Smooth muscle cell (in vitro differentiated cells): ENCODE data around the gene SEC23A. TPM values are rescaled to one million over a fixed set of nuclear protein-coding genes. Genes with fewer than 3 reads are reported as not detected.

ENCODE experiments used
- DNase-seq: peaks from one replicate; lab custom pipeline; 2025; ENCODE audit not compliant: unreplicated experiment; lab: John Stamatoyannopoulos, UW
- H2AFZ ChIP-seq: fragments of 200-600 bp; sonication (generic); 2 replicates; pipeline ENCODE4 v1.6.0; 2016; ENCODE audit warnings: antibody characterized with exemption, low read depth, mild to moderate bottlenecking
- H3F3A ChIP-seq: fragments of 200-600 bp; sonication (generic); 2 replicates; pipeline ENCODE4 v1.6.0; 2017; ENCODE audit warnings: antibody characterized with exemption, low read depth
- H3K27ac ChIP-seq: fragments of 200-600 bp; sonication (generic); 2 replicates; pipeline ENCODE4 v1.5.1; 2016; ENCODE audit warnings: low read depth, mild to moderate bottlenecking
- H3K27me3 ChIP-seq: fragments of 200-600 bp; sonication (generic); 2 replicates; pipeline ENCODE4 v1.6.1; 2016; ENCODE audit warnings: low read depth, mild to moderate bottlenecking
- H3K36me3 ChIP-seq: fragments of 200-600 bp; sonication (generic); 2 replicates; pipeline ENCODE4 v1.5.1; 2016; ENCODE audit warnings: low read depth
- H3K4me1 ChIP-seq: fragments of 200-600 bp; sonication (generic); 2 replicates; pipeline ENCODE4 v1.5.1; 2016; ENCODE audit warnings: low read depth
- H3K4me2 ChIP-seq: fragments of 200-600 bp; sonication (generic); 2 replicates; pipeline ENCODE4 v1.6.0; 2016; ENCODE audit warnings: mild to moderate bottlenecking
- H3K4me3 ChIP-seq: fragments of 200-600 bp; sonication (generic); 2 replicates; pipeline ENCODE4 v1.5.1; 2016; ENCODE audit warnings: mild to moderate bottlenecking
- H3K79me2 ChIP-seq: fragments of 200-600 bp; sonication (generic); 2 replicates; pipeline ENCODE4 v1.6.0; 2016; ENCODE audit warnings: low read depth, mild to moderate bottlenecking
- H3K9ac ChIP-seq: fragments of 200-600 bp; sonication (generic); 2 replicates; pipeline ENCODE4 v1.6.0; 2016; ENCODE audit warnings: low read depth
- H3K9me3 ChIP-seq: fragments of 200-600 bp; sonication (generic); replicated peaks from 2 replicates; pipeline ENCODE4 v1.5.1; 2016; ENCODE audit warnings: low read depth
- H4K20me1 ChIP-seq: fragments of 200-600 bp; sonication (generic); 2 replicates; pipeline ENCODE4 v1.6.0; 2016; ENCODE audit warnings: low read depth
- CTCF ChIP-seq: fragments of 200-600 bp; sonication (generic); IDR thresholded peaks from 2 replicates; pipeline ENCODE4 v1.5.1; 2017; ENCODE audit warnings: borderline replicate concordance, mild to moderate bottlenecking, antibody characterized with exemption; ENCODE audit not compliant: insufficient read depth, poor library complexity, severe bottlenecking
- WGBS: methylation state at CpG from one replicate; pipeline ENCODE4 v1.1.7; 2016; ENCODE audit warnings: low lambda C conversion rate; 5-methylcytosine and 5-hydroxymethylcytosine counted together
- polyA plus RNA-seq: library from polyadenylated mRNA; unstranded; fragments of >200 nt; fragmentation: Nextera tagmentation; extraction: Ambion mirVana; gene quantifications from 2 replicates; pipeline ENCODE4 v1.2.1, GENCODE V29; 2016
- total RNA-seq: library from RNA; depleted of rRNA; stranded (reverse); fragments of >200 nt; gene quantifications from 2 replicates; pipeline ENCODE4 v1.2.3, GENCODE V29; 2014

SEC23A gene
- total and polyA plus RNA-seq, 2 experiments from 2014 or later = 151 to 220 TPM

DNA sequence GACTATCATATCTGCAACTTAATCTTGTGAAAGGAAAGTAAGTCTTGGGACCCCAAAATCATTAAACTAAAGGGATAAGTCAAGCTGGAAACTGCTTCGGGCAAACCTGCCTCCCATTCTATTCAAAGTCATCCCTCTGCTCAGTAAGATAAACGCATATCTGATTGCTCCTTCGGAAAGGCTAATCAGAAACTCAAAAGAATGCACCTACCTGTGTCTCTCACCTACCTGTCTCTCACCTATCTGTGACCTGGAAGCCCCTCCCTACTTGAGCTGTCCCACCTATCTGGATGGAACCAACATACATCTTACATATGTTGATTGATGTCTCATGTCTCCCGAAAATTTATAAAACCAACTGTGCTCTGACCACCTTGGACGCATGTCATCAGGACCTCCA lies 19.9 kb downstream of the SEC23A start:
- Histone ChIP-seq H3K4me3 (no peak overlapping the region), H3K4me2 (no peak overlapping the region), H4K20me1 (peaks cover 96% of the 10 kb centered on the region), H3K79me2 (peaks cover 62% of the 10 kb centered on the region), H3K9me3 (no peaks in the 10 kb centered on the region), H3K4me1 (no peaks in the 10 kb centered on the region), H3K27me3 (no peaks in the 10 kb centered on the region), H3K36me3 (peaks cover 51% of the 10 kb centered on the region), H3K9ac (no peak overlapping the region), H2AFZ (no peak overlapping the region), H3K27ac (no peak overlapping the region), H3F3A (peaks cover 2% of the 10 kb centered on the region)
- WGBS = 76% methylated on average over 5 of the region's 5 CpGs
- TF ChIP-seq CTCF = no peak
- DNase-seq = no peak

DNA sequence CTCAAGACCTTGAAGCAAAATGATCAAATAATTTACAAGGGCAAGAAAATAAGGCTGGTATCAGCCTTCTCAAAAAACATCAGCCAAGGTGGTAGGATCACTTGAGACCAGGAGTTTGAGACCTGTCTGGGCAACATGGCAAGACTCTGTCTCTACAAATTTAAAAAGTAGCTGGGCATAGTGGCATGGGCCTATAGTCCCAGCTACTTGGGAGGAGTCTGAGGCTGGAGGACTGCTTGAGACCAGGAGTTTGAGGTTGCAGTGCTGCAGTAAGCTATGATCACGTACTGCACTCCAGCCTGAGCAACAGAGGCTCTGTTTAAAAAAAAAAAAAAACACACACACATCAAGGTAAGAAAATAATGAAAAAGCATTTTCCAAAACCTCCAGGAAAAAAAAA lies 22.1 kb downstream of the SEC23A start:
- Histone ChIP-seq H3K4me1 (no peaks in the 10 kb centered on the region), H2AFZ (no peak overlapping the region), H3K9me3 (no peaks in the 10 kb centered on the region), H3K36me3 (peaks cover 41% of the 10 kb centered on the region), H3F3A (no peaks in the 10 kb centered on the region), H3K4me2 (no peak overlapping the region), H3K9ac (no peak overlapping the region), H4K20me1 (peaks cover 82% of the 10 kb centered on the region), H3K27me3 (no peaks in the 10 kb centered on the region), H3K27ac (no peak overlapping the region), H3K4me3 (no peak overlapping the region), H3K79me2 (peaks cover 53% of the 10 kb centered on the region)
- TF ChIP-seq CTCF = no peak
- WGBS = 90% methylated on average over 1 of the region's 1 CpG
- DNase-seq = no peak

DNA sequence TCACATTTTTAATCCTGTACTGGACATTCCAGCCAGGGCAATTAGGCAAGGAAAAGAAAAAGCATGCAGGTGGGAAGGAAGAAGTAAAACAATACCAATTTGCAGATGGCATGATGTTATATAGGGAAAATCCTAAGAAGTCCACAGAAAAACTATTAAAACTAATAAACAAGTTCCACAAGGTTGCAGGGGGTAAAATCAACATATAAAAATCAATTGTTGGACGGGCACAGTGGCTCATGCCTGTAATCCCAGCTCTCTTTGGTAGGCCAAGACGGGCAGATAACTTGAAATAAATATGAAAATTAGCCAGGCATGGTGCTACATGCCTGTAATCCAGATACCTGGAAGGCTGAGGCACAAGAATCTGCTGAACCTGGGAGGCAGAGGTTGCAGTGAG lies 31.9 kb downstream of the SEC23A start:
- Histone ChIP-seq H3K9me3 (no peaks in the 10 kb centered on the region), H3K36me3 (peaks cover 34% of the 10 kb centered on the region)

More for the DNA sequence above, 31.9 kb downstream of the SEC23A start:
- H3K27ac ChIP-seq = no peak overlapping the region
- no peak for TF ChIP-seq CTCF
- H3K9ac ChIP-seq = no peak overlapping the region
- H3K4me1 ChIP-seq = no peaks in the 10 kb centered on the region
- H3K79me2 ChIP-seq = peaks cover 62% of the 10 kb centered on the region
- no peak overlapping the region for H3K4me3 ChIP-seq
- no peaks in the 10 kb centered on the region for H3K27me3 ChIP-seq
- 96% methylated on average over 2 of the region's 2 CpGs for WGBS
- H2AFZ ChIP-seq = no peak overlapping the region
- no peak overlapping the region for H3K4me2 ChIP-seq
- H3F3A ChIP-seq = no peaks in the 10 kb centered on the region
- no peak for DNase-seq
- peaks cover 70% of the 10 kb centered on the region for H4K20me1 ChIP-seq
